Measurements from ENCODE around the gene ADAM11. TPM values are rescaled to one million over a fixed set of nuclear protein-coding genes. Genes with fewer than 3 reads are reported as not detected.
A peak's percentile ranks its signal among the peaks of the same experiment; 100 is the strongest.
"Not testable (repeated sequence)": the region's sequence is repeated elsewhere in the genome, so short reads cannot be mapped to it uniquely, and the experiment has no call there.

Gene ADAM11, protein sequence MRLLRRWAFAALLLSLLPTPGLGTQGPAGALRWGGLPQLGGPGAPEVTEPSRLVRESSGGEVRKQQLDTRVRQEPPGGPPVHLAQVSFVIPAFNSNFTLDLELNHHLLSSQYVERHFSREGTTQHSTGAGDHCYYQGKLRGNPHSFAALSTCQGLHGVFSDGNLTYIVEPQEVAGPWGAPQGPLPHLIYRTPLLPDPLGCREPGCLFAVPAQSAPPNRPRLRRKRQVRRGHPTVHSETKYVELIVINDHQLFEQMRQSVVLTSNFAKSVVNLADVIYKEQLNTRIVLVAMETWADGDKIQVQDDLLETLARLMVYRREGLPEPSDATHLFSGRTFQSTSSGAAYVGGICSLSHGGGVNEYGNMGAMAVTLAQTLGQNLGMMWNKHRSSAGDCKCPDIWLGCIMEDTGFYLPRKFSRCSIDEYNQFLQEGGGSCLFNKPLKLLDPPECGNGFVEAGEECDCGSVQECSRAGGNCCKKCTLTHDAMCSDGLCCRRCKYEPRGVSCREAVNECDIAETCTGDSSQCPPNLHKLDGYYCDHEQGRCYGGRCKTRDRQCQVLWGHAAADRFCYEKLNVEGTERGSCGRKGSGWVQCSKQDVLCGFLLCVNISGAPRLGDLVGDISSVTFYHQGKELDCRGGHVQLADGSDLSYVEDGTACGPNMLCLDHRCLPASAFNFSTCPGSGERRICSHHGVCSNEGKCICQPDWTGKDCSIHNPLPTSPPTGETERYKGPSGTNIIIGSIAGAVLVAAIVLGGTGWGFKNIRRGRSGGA
- total RNA-seq (2014; rRNA removed; shearing (Covaris generic)) (0.22 and 0.63 TPM in 2 replicates), polyA plus RNA-seq (2016; fragmentation: Nextera tagmentation; extraction: Ambion mirVana) (0.09 and 0.20 TPM in 2 replicates)

DNA sequence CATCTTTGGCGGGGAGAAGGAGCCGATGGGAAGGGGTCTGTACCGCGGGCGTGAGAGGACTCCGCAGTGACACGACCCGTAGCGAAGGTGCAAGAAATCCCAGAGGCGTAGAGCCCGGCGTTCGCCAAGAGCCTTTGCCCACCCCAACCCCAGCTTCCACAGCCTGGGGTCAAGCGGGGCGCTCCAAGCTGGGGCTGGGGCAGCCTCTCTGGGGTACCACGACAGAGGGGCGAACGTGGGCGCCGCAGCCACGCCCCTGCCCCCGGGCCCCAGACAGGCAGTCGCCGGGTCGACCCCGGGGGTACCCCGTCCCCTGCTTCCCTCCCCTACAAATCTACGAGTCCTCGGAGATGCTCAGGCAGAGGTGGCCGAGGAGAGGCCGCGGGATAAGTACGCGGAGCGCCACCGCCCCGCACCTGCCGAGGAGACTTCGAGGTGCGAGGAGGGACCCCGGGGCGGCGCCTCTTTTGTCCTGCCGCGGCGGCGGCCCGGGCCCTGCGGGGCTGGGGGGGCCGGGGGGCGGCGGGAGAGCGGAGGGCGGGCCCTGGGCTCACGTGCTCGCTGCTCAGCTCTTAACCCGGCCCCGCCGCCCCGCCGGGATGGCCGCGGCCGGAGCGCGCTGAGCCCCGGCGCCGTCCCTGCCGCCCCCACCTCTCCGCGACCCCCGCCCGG, at the start of gene ADAM11:
Gene ADAM11 (plus strand): TSS at position 575 of the 672 bp plus-strand sequence. CDS start 212 bp downstream, outside the sequence.
- no peaks in the 10 kb centered on the region for H4K20me1 ChIP-seq (ENCODE audit: insufficient read depth)
- no peaks in the 10 kb centered on the region for H3K36me3 ChIP-seq (ENCODE audit: low read depth)
- no peaks in the 10 kb centered on the region for H3K9me3 ChIP-seq (ENCODE audit: low read depth)
- H3K4me3 ChIP-seq = peak within 1 kb of the TSS; percentile 61; the same call in 1 of the 2 replicates
- 14 to 33% methylated on average over 14 to 32 of the region's 74 CpGs for WGBS, 2 experiments (ENCODE audit: low coverage in 1 of 2, low lambda C conversion rate in 2 of 2, missing lambda C conversion rate in 2 of 2)
- no peaks in the 10 kb centered on the region for H3F3A ChIP-seq (ENCODE audit: insufficient read depth)
- TF ChIP-seq EZH2phosphoT487 (IDR thresholded peaks at IDR 0.05; ENCODE audit: insufficient read depth, low read depth) (no peak), EZH2 (IDR thresholded peaks at IDR 0.05; ENCODE audit: insufficient read depth, poor library complexity, severe bottlenecking) (peak; percentile 39)
- H3K9me2 ChIP-seq (ENCODE audit: insufficient read depth) = no peaks in the 10 kb centered on the region
- no peaks in the 10 kb centered on the region for H3K4me1 ChIP-seq (ENCODE audit: insufficient read depth)
- peak within 1 kb of the TSS; percentile 70 for H3K4me2 ChIP-seq (ENCODE audit: unreplicated experiment)
- DNase-seq = peak; percentile 41
- H3K27ac ChIP-seq = no peak within 1 kb of the TSS
- no peak within 1 kb of the TSS for H3K9ac ChIP-seq
- H3K27me3 ChIP-seq (replicated peaks; ENCODE audit: insufficient read depth) = peaks cover 5% of the 10 kb centered on the region; the same call in 1 of the 2 replicates
- H3K79me2 ChIP-seq (ENCODE audit: insufficient read depth) = no peaks in the 10 kb centered on the region
- 0 out of 2 replicates have a peak within 1 kb of the TSS, but pooled peaks have one; percentile 47 for H2AFZ ChIP-seq
- in situ Hi-C loops (cut with MboI) = loop anchor here (25.0 kb wide), 1 partner anchor 279 kb away; no protein-coding TSS in a partner anchor

DNA sequence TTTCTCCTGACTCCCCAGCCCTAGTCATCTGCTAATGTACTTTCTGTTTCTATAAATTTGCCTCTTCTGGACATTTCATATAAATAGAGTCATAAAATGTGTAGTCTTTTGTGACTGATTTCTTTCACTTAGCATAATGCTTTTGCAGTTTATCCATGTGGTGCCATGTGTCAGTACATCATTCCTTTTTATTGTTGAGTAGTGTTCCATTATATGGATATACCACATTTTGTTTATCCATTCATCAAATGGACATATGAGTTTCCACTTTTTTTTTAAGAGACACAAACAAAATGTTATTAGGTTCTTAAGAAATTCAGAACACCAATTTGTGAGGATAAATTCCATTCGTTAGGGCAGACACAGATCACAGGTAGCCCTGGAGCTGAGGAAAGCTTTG, 39.3 kb upstream of the ADAM11 start:
- no peaks in the 10 kb centered on the region for H3K9me3 ChIP-seq (ENCODE audit: low read depth)
- WGBS, 2 experiments (ENCODE audit: low coverage in 1 of 2, low lambda C conversion rate in 2 of 2, missing lambda C conversion rate in 2 of 2) = 94 to 97% methylated on average over 1 of the region's 1 CpG
- H3K4me2 ChIP-seq (ENCODE audit: unreplicated experiment) = no peak overlapping the region
- TF ChIP-seq EZH2phosphoT487 (IDR thresholded peaks at IDR 0.05; ENCODE audit: insufficient read depth, low read depth) = no peak
- no peak for TF ChIP-seq EZH2 (IDR thresholded peaks at IDR 0.05; ENCODE audit: insufficient read depth, poor library complexity, severe bottlenecking)
- H3K4me1 ChIP-seq (ENCODE audit: insufficient read depth) = no peaks in the 10 kb centered on the region
- H2AFZ ChIP-seq = no peak overlapping the region
- no peaks in the 10 kb centered on the region for H3K79me2 ChIP-seq (ENCODE audit: insufficient read depth)
- H3K4me3 ChIP-seq = no peak overlapping the region
- no peaks in the 10 kb centered on the region for H3K27me3 ChIP-seq (replicated peaks; ENCODE audit: insufficient read depth)
- no peaks in the 10 kb centered on the region for H3K36me3 ChIP-seq (ENCODE audit: low read depth)
- no peaks in the 10 kb centered on the region for H4K20me1 ChIP-seq (ENCODE audit: insufficient read depth)
- DNase-seq = no peak
- no peak overlapping the region for H3K9ac ChIP-seq
- in situ Hi-C loops (cut with MboI) = no loop called here
- H3F3A ChIP-seq (ENCODE audit: insufficient read depth) = no peaks in the 10 kb centered on the region
- no peaks in the 10 kb centered on the region for H3K9me2 ChIP-seq (ENCODE audit: insufficient read depth)
- no peak overlapping the region for H3K27ac ChIP-seq

DNA sequence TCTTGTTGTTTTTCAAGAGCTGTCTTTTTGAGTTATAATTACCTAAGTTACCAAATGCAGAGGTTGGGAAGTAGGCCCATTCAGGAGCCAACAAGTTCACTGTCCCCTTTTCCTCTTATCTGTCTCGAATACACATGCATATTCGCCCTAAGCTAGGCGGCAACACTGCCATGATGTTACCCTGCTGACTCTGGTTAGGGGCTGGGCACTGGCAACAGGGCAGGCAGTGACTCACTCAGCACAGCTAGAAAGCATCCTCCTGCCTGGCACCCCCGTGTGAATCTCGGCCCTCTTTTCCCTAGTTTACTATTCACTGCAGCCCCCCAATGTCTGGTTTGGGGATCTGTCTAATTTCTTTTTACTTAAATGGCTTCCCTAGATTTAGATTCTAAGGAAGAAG, 36.5 kb upstream of the ADAM11 start:
- H3K27me3 ChIP-seq (replicated peaks; ENCODE audit: insufficient read depth) = no peaks in the 10 kb centered on the region
- no peaks in the 10 kb centered on the region for H3K36me3 ChIP-seq (ENCODE audit: low read depth)
- no peaks in the 10 kb centered on the region for H3K9me3 ChIP-seq (ENCODE audit: low read depth)
- H3K4me3 ChIP-seq = no peak overlapping the region
- H4K20me1 ChIP-seq (ENCODE audit: insufficient read depth) = no peaks in the 10 kb centered on the region
- 79 to 84% methylated on average over 5 of the region's 5 CpGs for WGBS, 2 experiments (ENCODE audit: low coverage in 1 of 2, low lambda C conversion rate in 2 of 2, missing lambda C conversion rate in 2 of 2)
- no peak for DNase-seq
- H3K27ac ChIP-seq = no peak overlapping the region
- no peak overlapping the region for H2AFZ ChIP-seq
- H3F3A ChIP-seq (ENCODE audit: insufficient read depth) = no peaks in the 10 kb centered on the region
- TF ChIP-seq EZH2phosphoT487 (IDR thresholded peaks at IDR 0.05; ENCODE audit: insufficient read depth, low read depth) = no peak
- TF ChIP-seq EZH2 (IDR thresholded peaks at IDR 0.05; ENCODE audit: insufficient read depth, poor library complexity, severe bottlenecking) = no peak
- no peaks in the 10 kb centered on the region for H3K9me2 ChIP-seq (ENCODE audit: insufficient read depth)
- H3K4me1 ChIP-seq (ENCODE audit: insufficient read depth) = no peaks in the 10 kb centered on the region
- no peak overlapping the region for H3K9ac ChIP-seq
- H3K79me2 ChIP-seq (ENCODE audit: insufficient read depth) = no peaks in the 10 kb centered on the region
- in situ Hi-C loops (cut with MboI) = no loop called here
- no peak overlapping the region for H3K4me2 ChIP-seq (ENCODE audit: unreplicated experiment)

DNA sequence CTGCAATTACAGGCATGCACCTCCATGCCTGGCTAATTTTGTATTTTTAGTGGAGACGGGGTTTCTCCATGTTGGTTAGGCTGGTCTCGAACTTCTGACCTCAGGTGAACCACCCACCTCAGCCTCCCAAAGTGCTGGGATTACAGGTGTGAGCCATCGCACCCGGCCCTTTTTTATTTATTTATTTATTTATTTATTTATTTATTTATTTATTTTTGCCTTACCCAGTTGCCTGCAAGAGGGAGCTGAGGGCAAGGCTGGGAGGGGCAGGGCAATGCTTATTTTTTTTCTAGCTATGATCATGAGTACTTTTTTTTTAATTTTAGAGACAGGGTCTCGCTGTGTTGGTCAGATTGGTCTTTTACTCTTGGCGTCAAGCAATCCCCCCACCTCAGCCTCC, 32.7 kb upstream of the ADAM11 start:
- H3K4me1 ChIP-seq (ENCODE audit: insufficient read depth); H3F3A ChIP-seq (ENCODE audit: insufficient read depth); H3K9me2 ChIP-seq (ENCODE audit: insufficient read depth); DNase-seq; in situ Hi-C loops (cut with MboI); H3K36me3 ChIP-seq (ENCODE audit: low read depth); H3K79me2 ChIP-seq (ENCODE audit: insufficient read depth); H4K20me1 ChIP-seq (ENCODE audit: insufficient read depth); H3K27me3 ChIP-seq (replicated peaks; ENCODE audit: insufficient read depth); H3K9ac ChIP-seq; H2AFZ ChIP-seq; H3K27ac ChIP-seq; H3K4me3 ChIP-seq; H3K9me3 ChIP-seq (ENCODE audit: low read depth); H3K4me2 ChIP-seq (ENCODE audit: unreplicated experiment): not testable (repeated sequence)
- 94 to 97% methylated on average over 6 of the region's 6 CpGs for WGBS, 2 experiments (ENCODE audit: low coverage in 1 of 2, low lambda C conversion rate in 2 of 2, missing lambda C conversion rate in 2 of 2)

Measured in GM23248 (cell line).